WTC11 (cell line): ENCODE data around the gene THSD4.

Source experiments
- AFF4 ChIP-seq: sonication (generic); formaldehyde crosslinking; IDR thresholded peaks from 2 replicates; pipeline ENCODE4 v1.8.1; 2023; ENCODE audit warnings: mild to moderate bottlenecking, missing genetic modification reagents, borderline replicate concordance
- ATF3 ChIP-seq: sonication (generic); formaldehyde crosslinking; conservative IDR thresholded peaks from 2 replicates; pipeline ENCODE4 v1.8.1; 2022; ENCODE audit warnings: mild to moderate bottlenecking, missing genetic modification reagents
- CTCF ChIP-seq: fragments of 200-600 bp; IDR thresholded peaks from 2 replicates; pipeline ENCODE4 v1.8.0; 2022; ENCODE audit warnings: antibody characterized with exemption
- KAT7 ChIP-seq: sonication (generic); formaldehyde crosslinking; IDR thresholded peaks from 2 replicates; pipeline ENCODE4 v1.8.1; 2023; ENCODE audit warnings: missing genetic modification reagents, mild to moderate bottlenecking, borderline replicate concordance
- NFE2L1 ChIP-seq: sonication (generic); formaldehyde crosslinking; IDR thresholded peaks from 2 replicates; pipeline ENCODE4 v1.8.1; 2023; ENCODE audit warnings: missing genetic modification reagents
- NR2C2 ChIP-seq: sonication (generic); formaldehyde crosslinking; IDR thresholded peaks from 2 replicates; pipeline ENCODE4 v1.8.0; 2022; ENCODE audit warnings: mild to moderate bottlenecking, missing genetic modification reagents
- PREB ChIP-seq: sonication (generic); formaldehyde crosslinking; IDR thresholded peaks from 2 replicates; pipeline ENCODE4 v1.8.1; 2022; ENCODE audit warnings: mild to moderate bottlenecking, missing genetic modification reagents, moderate library complexity, borderline replicate concordance
- ZNF138 ChIP-seq: sonication (generic); formaldehyde crosslinking; conservative IDR thresholded peaks from 2 replicates; pipeline ENCODE4 v1.8.1; 2022; ENCODE audit warnings: mild to moderate bottlenecking, moderate library complexity, missing genetic modification reagents
- ZNF317 ChIP-seq: sonication (generic); formaldehyde crosslinking; IDR thresholded peaks from 2 replicates; pipeline ENCODE4 v1.8.1; 2023; ENCODE audit warnings: low read depth, mild to moderate bottlenecking, moderate library complexity, missing genetic modification reagents, borderline replicate concordance

- TF ChIP-seq ATF3 (CRISPR knock-in tag) (no peak), CTCF (no peak), AFF4 (CRISPR knock-in tag) (no peak), NFE2L1 (CRISPR knock-in tag) (no peak), PREB (no peak), NR2C2 (CRISPR knock-in tag) (no peak), ZNF138 (CRISPR knock-in tag) (no peak), ZNF317 (CRISPR knock-in tag) (no peak), KAT7 (CRISPR knock-in tag) (no peak)
Observed at GRCh38 chr15:71812966-71813722, 697.9 kb downstream of the THSD4 start.
